ENCODE measurements around the gene ECI1. TPM values are rescaled to one million over a fixed set of nuclear protein-coding genes. Genes with fewer than 3 reads are reported as not detected.

The ECI1 gene
- total and polyA plus RNA-seq, 8 donors = 31.9 to 72.5 (median 41.6) TPM

DNA sequence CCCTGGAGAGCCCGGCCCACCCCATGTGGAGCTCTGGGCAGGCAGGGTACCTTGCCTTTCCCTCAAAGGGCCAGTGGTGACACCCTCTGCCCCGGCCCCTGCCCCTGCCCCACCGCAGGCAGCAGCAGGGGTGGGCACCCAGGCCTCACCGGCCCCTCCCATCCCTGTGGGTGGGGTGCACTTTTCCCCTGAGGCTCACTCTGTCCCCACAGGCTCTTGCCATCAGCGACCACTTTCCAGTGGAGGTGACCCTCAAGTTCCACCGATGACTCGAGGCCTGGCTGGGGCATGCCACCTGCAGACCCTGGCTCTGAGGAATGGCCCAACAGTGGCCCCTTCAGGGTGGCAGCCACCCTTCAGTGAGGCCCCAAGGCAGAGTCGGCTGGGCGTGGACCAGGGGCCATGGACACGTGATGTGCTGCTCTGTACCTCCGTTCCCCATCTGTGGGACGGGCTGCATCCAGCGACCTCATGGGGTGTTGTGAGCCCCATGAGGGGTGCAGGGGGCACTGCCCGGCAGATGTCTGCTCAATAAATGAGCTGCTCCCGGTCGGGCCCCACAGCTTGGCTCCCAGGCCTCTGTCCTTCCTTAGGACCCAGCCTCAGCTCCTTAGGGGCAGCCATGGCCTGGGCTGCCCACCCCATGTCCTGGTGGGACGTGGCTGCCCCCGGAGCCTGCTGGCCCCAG lies 13.1 kb downstream of the ECI1 start:
- FAIRE-seq = no peak
- intact Hi-C loops (cut with DNase I) = no loop called here
- ATAC-seq = peak in 3 of 4 donors; percentile 4 to 13 (median 7)
- no peaks in the 10 kb centered on the region for H3K9me3 ChIP-seq
- no peak overlapping the region for H3K27ac ChIP-seq
- peaks cover 0 to 6% (median 0%) of the 10 kb centered on the region in 3 donors for H3K4me1 ChIP-seq
- no peaks in the 10 kb centered on the region for H3K27me3 ChIP-seq
- TF ChIP-seq, protein P1, sequence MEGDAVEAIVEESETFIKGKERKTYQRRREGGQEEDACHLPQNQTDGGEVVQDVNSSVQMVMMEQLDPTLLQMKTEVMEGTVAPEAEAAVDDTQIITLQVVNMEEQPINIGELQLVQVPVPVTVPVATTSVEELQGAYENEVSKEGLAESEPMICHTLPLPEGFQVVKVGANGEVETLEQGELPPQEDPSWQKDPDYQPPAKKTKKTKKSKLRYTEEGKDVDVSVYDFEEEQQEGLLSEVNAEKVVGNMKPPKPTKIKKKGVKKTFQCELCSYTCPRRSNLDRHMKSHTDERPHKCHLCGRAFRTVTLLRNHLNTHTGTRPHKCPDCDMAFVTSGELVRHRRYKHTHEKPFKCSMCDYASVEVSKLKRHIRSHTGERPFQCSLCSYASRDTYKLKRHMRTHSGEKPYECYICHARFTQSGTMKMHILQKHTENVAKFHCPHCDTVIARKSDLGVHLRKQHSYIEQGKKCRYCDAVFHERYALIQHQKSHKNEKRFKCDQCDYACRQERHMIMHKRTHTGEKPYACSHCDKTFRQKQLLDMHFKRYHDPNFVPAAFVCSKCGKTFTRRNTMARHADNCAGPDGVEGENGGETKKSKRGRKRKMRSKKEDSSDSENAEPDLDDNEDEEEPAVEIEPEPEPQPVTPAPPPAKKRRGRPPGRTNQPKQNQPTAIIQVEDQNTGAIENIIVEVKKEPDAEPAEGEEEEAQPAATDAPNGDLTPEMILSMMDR (IDR thresholded peaks at IDR 0.05) = no peak
- peaks cover 4 to 24% (median 16%) of the 10 kb centered on the region in 3 donors for H3K36me3 ChIP-seq
- WGBS, 2 donors = 46 to 51% methylated on average over 15 to 18 of the region's 18 CpGs
- H3K4me3 ChIP-seq = no peak overlapping the region
- peak in 2 of 6 donors; percentile 40 to 64 for DNase-seq

DNA sequence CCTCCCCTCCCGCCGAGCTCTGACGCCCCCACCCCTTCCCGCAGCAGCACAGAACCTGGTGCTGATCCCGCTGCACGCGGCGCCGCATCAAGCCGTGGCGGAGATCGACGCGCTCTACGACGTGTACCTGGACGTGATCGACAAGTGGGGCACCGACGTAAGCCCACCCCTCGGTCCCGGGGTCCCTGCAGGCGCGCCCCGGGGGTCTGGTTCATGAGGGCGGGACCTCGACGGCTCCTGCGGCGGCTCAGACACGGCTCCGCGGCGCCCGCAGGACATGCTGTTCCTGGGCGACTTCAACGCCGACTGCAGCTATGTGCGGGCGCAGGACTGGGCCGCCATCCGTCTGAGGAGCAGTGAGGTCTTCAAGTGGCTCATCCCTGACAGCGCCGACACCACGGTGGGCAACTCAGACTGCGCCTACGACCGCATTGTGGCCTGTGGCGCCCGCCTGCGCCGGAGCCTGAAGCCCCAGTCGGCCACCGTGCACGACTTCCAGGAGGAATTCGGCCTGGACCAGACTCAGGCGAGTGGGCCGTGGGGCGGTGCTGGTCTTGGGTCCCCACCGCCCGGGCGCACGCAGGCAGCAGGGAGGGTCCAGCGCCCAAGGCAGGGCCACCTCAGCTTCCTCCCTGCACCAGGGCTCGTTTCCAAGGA lies 13.8 kb downstream of the ECI1 start:
- H3K4me3 ChIP-seq = no peak overlapping the region
- TF ChIP-seq, protein P1 (IDR thresholded peaks at IDR 0.05) = no peak
- H3K27ac ChIP-seq = no peak overlapping the region
- peak in 1 of 6 donors; percentile 76 for DNase-seq
- H3K36me3 ChIP-seq = peaks cover 4 to 23% (median 21%) of the 10 kb centered on the region in 3 donors
- no peaks in the 10 kb centered on the region for H3K9me3 ChIP-seq
- peaks cover 0 to 6% (median 0%) of the 10 kb centered on the region in 3 donors for H3K4me1 ChIP-seq
- intact Hi-C loops (cut with DNase I) = no loop called here
- peak in 3 of 4 donors; percentile 4 to 24 (median 9) for ATAC-seq
- WGBS, 2 donors = 27 to 35% methylated on average over 60 to 65 of the region's 65 CpGs
- no peaks in the 10 kb centered on the region for H3K27me3 ChIP-seq
- no peak for FAIRE-seq

DNA sequence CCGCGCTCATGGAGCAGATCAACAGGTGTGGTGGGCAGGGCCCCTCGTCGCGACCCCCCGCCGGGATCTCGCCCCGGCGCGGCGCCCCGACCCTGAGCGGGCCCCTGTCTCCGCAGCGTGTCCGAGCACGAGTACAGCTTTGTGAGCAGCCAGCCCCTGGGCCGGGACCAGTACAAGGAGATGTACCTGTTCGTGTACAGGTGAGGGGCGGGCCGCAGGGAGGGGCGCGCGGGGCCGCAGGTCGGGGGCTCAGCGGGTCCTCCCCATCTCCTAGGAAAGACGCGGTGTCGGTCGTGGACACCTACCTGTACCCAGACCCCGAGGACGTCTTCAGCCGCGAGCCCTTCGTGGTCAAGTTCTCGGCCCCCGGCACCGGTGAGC lies 14.3 kb downstream of the ECI1 start:
- peak in 2 of 6 donors; percentile 40 to 82 for DNase-seq
- H3K9me3 ChIP-seq = no peaks in the 10 kb centered on the region
- peak in 1 of 4 donors; percentile 2 for ATAC-seq
- H3K4me1 ChIP-seq = peaks cover 0 to 6% (median 0%) of the 10 kb centered on the region in 3 donors
- WGBS, 2 donors = 13 to 24% methylated on average over 28 to 40 of the region's 40 CpGs
- H3K4me3 ChIP-seq = peak overlapping the region in 1 of 4 donors; percentile 25
- no peak overlapping the region for H3K27ac ChIP-seq
- no peak for FAIRE-seq
- peaks cover 4 to 28% (median 25%) of the 10 kb centered on the region in 3 donors for H3K36me3 ChIP-seq
- H3K27me3 ChIP-seq = no peaks in the 10 kb centered on the region
- intact Hi-C loops (cut with DNase I) = no loop called here
- TF ChIP-seq, protein P1 (IDR thresholded peaks at IDR 0.05) = no peak

DNA sequence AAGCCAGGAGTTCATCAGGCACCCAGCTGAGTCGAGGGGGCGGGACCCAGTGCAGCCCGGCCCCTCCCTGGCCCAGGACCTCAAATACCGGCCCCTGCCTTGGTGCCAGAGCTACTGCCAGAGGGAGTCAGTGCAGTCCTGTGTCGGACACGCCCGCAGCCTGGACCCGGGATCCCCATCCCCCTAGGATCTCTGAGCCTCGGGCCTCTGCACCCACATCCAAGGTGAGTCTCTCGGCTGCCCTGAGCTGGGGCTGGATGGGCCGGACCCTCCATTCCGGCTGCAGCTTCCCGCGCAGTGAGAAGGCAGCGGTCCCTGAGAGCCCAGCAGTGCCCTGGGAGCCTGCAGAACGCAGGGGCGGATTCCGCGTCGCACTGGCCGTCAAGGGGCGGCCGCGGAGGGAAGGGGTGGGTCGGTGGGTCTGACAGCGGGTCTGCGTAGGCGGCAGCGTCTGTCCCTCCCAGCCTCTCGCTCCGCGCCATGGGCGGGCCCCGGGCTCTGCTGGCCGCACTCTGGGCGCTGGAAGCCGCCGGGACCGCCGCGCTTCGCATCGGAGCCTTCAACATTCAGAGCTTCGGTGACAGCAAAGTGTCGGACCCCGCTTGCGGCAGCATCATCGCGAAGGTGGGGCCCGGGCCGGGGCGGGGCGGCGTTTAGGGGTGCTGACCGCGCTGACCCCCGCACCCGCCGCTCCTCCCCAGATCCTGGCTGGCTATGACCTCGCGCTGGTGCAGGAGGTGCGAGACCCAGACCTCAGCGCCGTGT lies 14.9 kb downstream of the ECI1 start, which contains the start of gene DNASE1L2:
TSS of gene DNASE1L2 (plus strand) at position 108 of the 765 bp plus-strand sequence. CDS start at position 481, 373 bp downstream.
- TF ChIP-seq, protein P1 (IDR thresholded peaks at IDR 0.05) = no peak
- WGBS, 2 donors = 19 to 20% methylated on average over 58 to 64 of the region's 64 CpGs
- H3K4me1 ChIP-seq = peaks cover 0 to 6% (median 0%) of the 10 kb centered on the region in 3 donors
- intact Hi-C loops (cut with DNase I) = no loop called here
- DNase-seq = peak in 2 of 6 donors; percentile 53 to 81
- no peak for FAIRE-seq
- no peak within 1 kb of the TSS for H3K27ac ChIP-seq
- no peaks in the 10 kb centered on the region for H3K9me3 ChIP-seq
- H3K4me3 ChIP-seq = peak within 1 kb of the TSS in 1 of 4 donors; percentile 25
- ATAC-seq = peak; percentile 21 to 61 (median 30)
- no peaks in the 10 kb centered on the region for H3K27me3 ChIP-seq
- peaks cover 4 to 34% (median 25%) of the 10 kb centered on the region in 3 donors for H3K36me3 ChIP-seq
